ENCODE results near the gene DDX1. TPM values are rescaled to one million over a fixed set of nuclear protein-coding genes. Genes with fewer than 3 reads are reported as not detected.

DDX1 gene
- total RNA-seq, 1 experiment from 2014 or later = 163 TPM

GRCh38 chr2:15670469-15670868, 78.8 kb downstream of the DDX1 start:
- no TSS peak for BruUV-seq (replicated peaks)
- no peak overlapping the region for H3K4me3 ChIP-seq (ENCODE audit: low read depth, low read length)
- Mint-ChIP-seq H3K9me3 (ENCODE audit: unreplicated experiment) (peaks cover 10% of the 10 kb centered on the region), H3K4me3 (ENCODE audit: unreplicated experiment) (no peak overlapping the region), H3K27me3 (ENCODE audit: insufficient read depth, unreplicated experiment) (no peaks in the 10 kb centered on the region), H3K4me1 (ENCODE audit: low read depth, unreplicated experiment) (peaks cover 46% of the 10 kb centered on the region), H3K36me3 (ENCODE audit: insufficient read depth, unreplicated experiment) (no peaks in the 10 kb centered on the region), H3K27ac (ENCODE audit: unreplicated experiment) (no peak overlapping the region)
- CTCF ChIA-PET = no interaction called here
- no peaks in the 10 kb centered on the region for H3K36me3 ChIP-seq (ENCODE audit: control insufficient read depth, insufficient read depth, low read length)
- POLR2A ChIA-PET = no interaction called here
- no peaks in the 10 kb centered on the region for H3K27me3 ChIP-seq (replicated peaks; ENCODE audit: control insufficient read depth, insufficient read depth, low read length)
- TF ChIP-seq CTCF (IDR thresholded peaks at IDR 0.05; ENCODE audit: insufficient read depth in 1 of 2, low read depth in 1 of 2, low read length in 1 of 2, severe bottlenecking in 1 of 2, unreplicated experiment in 1 of 2) = no peak
- no peak for DNase-seq
- H3K4me1 ChIP-seq = peaks cover 39% of the 10 kb centered on the region
- no peaks in the 10 kb centered on the region for H3K9me3 ChIP-seq
- intact Hi-C loops (cut with micrococcal nuclease; ENCODE audit: unreplicated experiment) = no loop called here

- no TSS peak for BruUV-seq (replicated peaks)
- DNase-seq = no peak
- Mint-ChIP-seq H3K9me3 (ENCODE audit: unreplicated experiment) (peaks cover 10% of the 10 kb centered on the region), H3K27ac (ENCODE audit: unreplicated experiment) (no peak overlapping the region), H3K4me3 (ENCODE audit: unreplicated experiment) (no peak overlapping the region), H3K27me3 (ENCODE audit: insufficient read depth, unreplicated experiment) (no peaks in the 10 kb centered on the region), H3K36me3 (ENCODE audit: insufficient read depth, unreplicated experiment) (no peaks in the 10 kb centered on the region), H3K4me1 (ENCODE audit: low read depth, unreplicated experiment) (peaks cover 49% of the 10 kb centered on the region)
- no peak for TF ChIP-seq CTCF (IDR thresholded peaks at IDR 0.05; ENCODE audit: insufficient read depth in 1 of 2, low read depth in 1 of 2, low read length in 1 of 2, severe bottlenecking in 1 of 2, unreplicated experiment in 1 of 2)
- H3K4me1 ChIP-seq = peaks cover 36% of the 10 kb centered on the region
- ChIA-PET CTCF (no interaction called here), POLR2A (no interaction called here)
- no peaks in the 10 kb centered on the region for H3K36me3 ChIP-seq (ENCODE audit: control insufficient read depth, insufficient read depth, low read length)
- intact Hi-C loops (cut with micrococcal nuclease; ENCODE audit: unreplicated experiment) = no loop called here
- H3K27me3 ChIP-seq (replicated peaks; ENCODE audit: control insufficient read depth, insufficient read depth, low read length) = no peaks in the 10 kb centered on the region
- no peak overlapping the region for H3K4me3 ChIP-seq (ENCODE audit: low read depth, low read length)
- no peaks in the 10 kb centered on the region for H3K9me3 ChIP-seq
Measured at GRCh38 chr2:15670981-15671380, 79.3 kb downstream of the DDX1 start.

- peaks cover 10% of the 10 kb centered on the region for H3K9me3 Mint-ChIP-seq (ENCODE audit: unreplicated experiment)
- POLR2A ChIA-PET = no interaction called here
- Histone ChIP-seq H3K27me3 (replicated peaks; ENCODE audit: control insufficient read depth, insufficient read depth, low read length) (no peaks in the 10 kb centered on the region), H3K36me3 (ENCODE audit: control insufficient read depth, insufficient read depth, low read length) (no peaks in the 10 kb centered on the region), H3K4me3 (ENCODE audit: low read depth, low read length) (no peak overlapping the region), H3K9me3 (no peaks in the 10 kb centered on the region), H3K4me1 (peaks cover 34% of the 10 kb centered on the region)
- peak in 1 of 2 experiments; percentile 8 for DNase-seq
- TF ChIP-seq CTCF (IDR thresholded peaks at IDR 0.05; ENCODE audit: insufficient read depth in 1 of 2, low read depth in 1 of 2, low read length in 1 of 2, severe bottlenecking in 1 of 2, unreplicated experiment in 1 of 2) = no peak
- CTCF ChIA-PET = no interaction called here
- H3K36me3 Mint-ChIP-seq (ENCODE audit: insufficient read depth, unreplicated experiment) = no peaks in the 10 kb centered on the region
- peaks cover 49% of the 10 kb centered on the region for H3K4me1 Mint-ChIP-seq (ENCODE audit: low read depth, unreplicated experiment)
- no peak overlapping the region for H3K4me3 Mint-ChIP-seq (ENCODE audit: unreplicated experiment)
- intact Hi-C loops (cut with micrococcal nuclease; ENCODE audit: unreplicated experiment) = no loop called here
- H3K27ac Mint-ChIP-seq (ENCODE audit: unreplicated experiment) = no peak overlapping the region
- H3K27me3 Mint-ChIP-seq (ENCODE audit: insufficient read depth, unreplicated experiment) = no peaks in the 10 kb centered on the region
- BruUV-seq (replicated peaks) = no TSS peak
Measured at GRCh38 chr2:15671409-15671808, 79.7 kb downstream of the DDX1 start.

Data from Caco-2 (cell line).